H1 (cell line): ENCODE data around the gene PTDSS2. TPM values are rescaled to one million over a fixed set of nuclear protein-coding genes. Genes with fewer than 3 reads are reported as not detected.

Source experiments
- CTCF ChIA-PET: fragments of 300-600 bp; sonication (Branson Sonifier 250); formaldehyde crosslinking; loops from one replicate; lab custom pipeline; 2021; ENCODE audit not compliant: partially characterized antibody; lab: Charles Lee
- POLR2A ChIA-PET: fragments of 300-600 bp; sonication (Branson Sonifier 250); formaldehyde crosslinking; loops from one replicate; lab custom pipeline; 2021; ENCODE audit warnings: inconsistent platforms; ENCODE audit not compliant: partially characterized antibody; lab: Charles Lee
- DNase-seq, 2 experiments: peaks; one replicate each; pipeline versions ENCODE4 v3.0.0 to v3.0.0-alpha.2; 2010 to 2022; ENCODE audit warnings: low spot score in 2 of 2, low read depth in 1 of 2, mixed read lengths in 1 of 2
- FAIRE-seq: peaks from 2 replicates; lab custom pipeline; 2011; peaks lifted over from hg19 to GRCh38; lab: Jason Lieb, UNC
- H2AFZ ChIP-seq: 2 replicates; pipeline ENCODE4 v1.8.1; 2012; ENCODE audit warnings: low read length, inconsistent platforms
- H2AK5ac ChIP-seq: 2 replicates; pipeline ENCODE4 v1.6.1; 2013; ENCODE audit warnings: low read depth, low read length
- H2BK120ac ChIP-seq: replicated peaks from 2 replicates; pipeline ENCODE3; 2013; ENCODE audit warnings: low read depth, low read length, inconsistent platforms
- H2BK12ac ChIP-seq: 2 replicates; pipeline ENCODE4 v1.6.1; 2013; ENCODE audit warnings: low read depth, low read length
- H2BK15ac ChIP-seq: 2 replicates; pipeline ENCODE4 v1.6.1; 2013; ENCODE audit warnings: low read length
- H2BK20ac ChIP-seq: 2 replicates; pipeline ENCODE4 v1.6.1; 2013; ENCODE audit warnings: low read length
- H2BK5ac ChIP-seq: 2 replicates; pipeline ENCODE4 v1.6.1; 2013; ENCODE audit warnings: low read depth, low read length
- H3K14ac ChIP-seq: 2 replicates; pipeline ENCODE4 v1.6.1; 2013; ENCODE audit warnings: inconsistent platforms; ENCODE audit not compliant: insufficient read length
- H3K18ac ChIP-seq: 2 replicates; pipeline ENCODE4 v1.6.1; 2013; ENCODE audit warnings: low read length; ENCODE audit errors: extremely low read depth
- H3K23ac ChIP-seq: 2 replicates; pipeline ENCODE4 v1.6.1; 2013; ENCODE audit warnings: inconsistent platforms; ENCODE audit not compliant: insufficient read length
- H3K23me2 ChIP-seq: 2 replicates; pipeline ENCODE4 v1.6.1; 2013; ENCODE audit warnings: low read depth, low read length
- H3K27ac ChIP-seq: 2 replicates; pipeline ENCODE4 v1.6.1; 2011; ENCODE audit warnings: low read depth, low read length, inconsistent platforms
- H3K27me3 ChIP-seq, 4 experiments: replicated peaks in 1 of 4; 1 replicate in 1 of 4; 2 replicates in 3 of 4; pipeline versions ENCODE4 v1.6.1 to v1.8.1; 2011 to 2013; ENCODE audit warnings: low read length in 3 of 4, mild to moderate bottlenecking in 3 of 4, inconsistent platforms in 2 of 4, mixed read lengths in 2 of 4, moderate library complexity in 1 of 4; ENCODE audit not compliant: control insufficient read depth in 3 of 4, insufficient read depth in 3 of 4; ENCODE audit errors: extremely low read depth in 1 of 4
- H3K36me3 ChIP-seq, 4 experiments: 2 replicates each; pipeline versions ENCODE4 v1.6.1 to v1.8.1; 2011 to 2013; ENCODE audit warnings: mild to moderate bottlenecking in 4 of 4, low read length in 3 of 4, moderate library complexity in 2 of 4, control low read depth in 1 of 4, inconsistent platforms in 1 of 4; ENCODE audit not compliant: insufficient read depth in 4 of 4, control insufficient read depth in 2 of 4
- H3K4ac ChIP-seq: replicated peaks from 2 replicates; pipeline ENCODE3; 2013; ENCODE audit warnings: low read length, low read depth, mixed read lengths, inconsistent platforms; ENCODE audit not compliant: insufficient read length
- H3K4me1 ChIP-seq, 4 experiments: replicated peaks in 1 of 4; 1 replicate in 1 of 4; 2 replicates in 3 of 4; pipeline versions ENCODE4 v1.6.1 to v1.8.1; 2011 to 2013; ENCODE audit warnings: low read length in 3 of 4, inconsistent platforms in 2 of 4, mixed read lengths in 1 of 4; ENCODE audit not compliant: insufficient read depth in 4 of 4, control insufficient read depth in 3 of 4
- H3K4me2 ChIP-seq, 2 experiments: 2 replicates each; pipeline versions ENCODE4 v1.6.1 to v1.8.1; 2011 to 2013; ENCODE audit warnings: low read depth in 2 of 2, low read length in 2 of 2, control low read depth in 1 of 2, inconsistent platforms in 1 of 2, mild to moderate bottlenecking in 1 of 2; ENCODE audit not compliant: insufficient read depth in 1 of 2
- H3K4me3 ChIP-seq, 4 experiments: fragments of 200-600, 300-600 bp in 1 of 4; sonication (generic), shearing (Covaris generic), sonication (Bioruptor Twin) in 1 of 4; 2 replicates each; pipeline versions ENCODE4 v1.5.1 to v1.8.1; 2011 to 2016; ENCODE audit warnings: low read length in 4 of 4, low read depth in 3 of 4, control low read depth in 2 of 4, inconsistent platforms in 2 of 4, mild to moderate bottlenecking in 2 of 4, mixed read lengths in 1 of 4, moderate library complexity in 1 of 4; ENCODE audit not compliant: insufficient read depth in 2 of 4; ENCODE audit errors: extremely low read depth in 1 of 4
- H3K56ac ChIP-seq: replicated peaks from 2 replicates; pipeline ENCODE3; 2013; ENCODE audit warnings: low read depth, mild to moderate bottlenecking, mixed read lengths, low read length, inconsistent platforms; ENCODE audit not compliant: insufficient read length
- H3K79me1 ChIP-seq: 2 replicates; pipeline ENCODE4 v1.6.1; 2013; ENCODE audit warnings: low read depth, low read length, control low read depth
- H3K79me2 ChIP-seq, 2 experiments: 2 replicates each; pipeline versions ENCODE4 v1.6.1 to v1.8.1; 2012 to 2013; ENCODE audit warnings: low read length in 2 of 2, mild to moderate bottlenecking in 2 of 2, inconsistent platforms in 1 of 2; ENCODE audit not compliant: insufficient read depth in 2 of 2, control insufficient read depth in 1 of 2
- H3K9ac ChIP-seq, 4 experiments: replicated peaks in 1 of 4; 1 replicate in 1 of 4; 2 replicates in 3 of 4; pipeline versions ENCODE4 v1.6.1 to v1.8.1; 2011 to 2013; ENCODE audit warnings: low read depth in 3 of 4, low read length in 3 of 4, control low read depth in 2 of 4, mild to moderate bottlenecking in 2 of 4, moderate library complexity in 2 of 4, inconsistent platforms in 1 of 4; ENCODE audit errors: extremely low read depth in 1 of 4
- H3K9me3 ChIP-seq, 2 experiments: 2 replicates each; pipeline versions ENCODE4 v1.6.1 to v1.8.1; 2012 to 2013; ENCODE audit warnings: mild to moderate bottlenecking in 2 of 2, moderate library complexity in 2 of 2, control low read depth in 1 of 2, inconsistent platforms in 1 of 2, low read depth in 1 of 2, low read length in 1 of 2, mixed read lengths in 1 of 2; ENCODE audit not compliant: insufficient read depth in 2 of 2
- H4K20me1 ChIP-seq, 2 experiments: replicated peaks in 1 of 2; 2 replicates each; pipeline versions ENCODE3 to v1.8.1; 2011 to 2013; ENCODE audit warnings: inconsistent platforms in 2 of 2, low read length in 2 of 2, mild to moderate bottlenecking in 1 of 2; ENCODE audit not compliant: insufficient read depth in 2 of 2, control insufficient read depth in 1 of 2
- H4K5ac ChIP-seq: 2 replicates; pipeline ENCODE4 v1.6.1; 2013; ENCODE audit warnings: low read length, low read depth, mixed read lengths, inconsistent platforms; ENCODE audit not compliant: insufficient read length
- H4K8ac ChIP-seq: 2 replicates; pipeline ENCODE4 v1.8.0; 2013; ENCODE audit warnings: mild to moderate bottlenecking, moderate library complexity, low read length, inconsistent platforms; ENCODE audit not compliant: insufficient read depth; ENCODE audit errors: extremely low read depth
- H4K91ac ChIP-seq: replicated peaks from 2 replicates; pipeline ENCODE3; 2013; ENCODE audit warnings: low read length, mixed read lengths, inconsistent platforms; ENCODE audit not compliant: insufficient read length
- WGBS, 2 experiments: shearing (Covaris generic) in 1 of 2; methylation state at CpG; one replicate each; pipeline versions ENCODE4 v1.1.6 to v1.1.7; 2013 to 2015; ENCODE audit warnings: low lambda C conversion rate in 2 of 2, mixed read lengths in 2 of 2, inconsistent platforms in 1 of 2, low coverage in 1 of 2, missing lambda C conversion rate in 1 of 2; ENCODE audit not compliant: insufficient replicate concordance in 2 of 2, insufficient coverage in 1 of 2, insufficient read length in 1 of 2; ENCODE audit errors: extremely low coverage in 1 of 2, missing lambda C conversion rate in 1 of 2; 5-methylcytosine and 5-hydroxymethylcytosine counted together
- polyA plus RNA-seq, 7 experiments: library from polyadenylated mRNA; depleted of rRNA in 3 of 7; stranded (reverse) in 5 of 7; unstranded in 2 of 7; fragments of >200 nt in 5 of 7; fragments of 200-250 nt in 2 of 7; gene quantifications; 1 replicate in 5 of 7; 2 replicates in 1 of 7; 4 replicates in 1 of 7; pipeline versions ENCODE4 v1.2.1 to v1.2.3, GENCODE V29; 2011 to 2013; ENCODE audit warnings: missing spikeins in 2 of 7, mixed read lengths in 2 of 7
- total RNA-seq: library from RNA; stranded (reverse); fragmentation: NEBNext Ultra II Directional; extraction: Animal tissue kit (Norgen Biotek cat#: 25700); gene quantifications from 2 replicates; pipeline ENCODE4 v1.2.1, GENCODE V29; 2021
- TF ChIP-seq, protein P1 (sequence below): IDR thresholded peaks from 2 replicates; pipeline ENCODE4 v1.6.1; 2011; ENCODE audit warnings: low read length, improper control_type of control experiment
- TF ChIP-seq, protein P2 (sequence below): IDR thresholded peaks from 2 replicates; pipeline ENCODE4 v1.6.1; 2011; ENCODE audit warnings: low read depth, mild to moderate bottlenecking, low read length; ENCODE audit not compliant: insufficient read depth

PTDSS2 gene
- total and polyA plus RNA-seq, 2 of the 8 experiments (the other 6 are each of a cell fraction or from before 2014, with no cell fraction given) = 48.7 to 68.2 TPM

DNA sequence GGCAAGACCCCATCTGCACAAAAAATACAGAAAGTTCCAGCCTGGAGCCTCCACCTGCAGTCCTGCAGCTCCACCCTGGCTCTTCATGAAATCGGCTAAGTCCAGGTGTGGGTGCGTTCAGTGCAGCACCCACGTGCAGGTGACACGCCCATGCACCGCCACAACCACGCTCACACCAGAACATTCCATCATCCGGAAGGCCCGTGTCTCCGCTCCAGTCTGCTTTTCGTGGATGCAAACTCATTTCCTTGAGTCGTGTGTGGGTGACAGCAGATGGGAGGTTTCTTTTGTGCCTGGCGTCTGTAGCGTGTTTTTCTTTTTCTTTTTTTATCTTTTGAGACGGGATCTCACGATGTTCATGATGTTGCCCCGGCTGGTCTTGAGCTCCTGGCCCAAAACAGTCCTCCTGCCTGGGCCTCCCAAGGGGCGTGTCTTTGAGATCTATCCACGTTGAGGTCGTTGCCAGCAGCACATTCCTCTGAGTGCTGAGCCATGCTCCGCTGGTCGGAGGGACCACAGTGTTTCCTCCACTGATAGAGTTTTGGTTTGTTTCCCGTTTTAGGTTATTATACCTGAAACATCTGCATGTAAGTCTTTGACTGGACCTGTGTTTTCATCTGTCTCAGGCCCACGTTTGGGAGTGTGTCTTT, 7.2 kb downstream of the PTDSS2 start:
- Histone ChIP-seq H3K27ac (peak overlapping the region; percentile 2; the same call in 1 of the 2 replicates), H3K23me2 (no peaks in the 10 kb centered on the region), H2BK15ac (peak overlapping the region; percentile 78; the same call in 1 of the 2 replicates), H2BK5ac (peak overlapping the region; percentile 82), H3K9me3 (no peaks in the 10 kb centered on the region), H3K79me1 (peaks cover 31% of the 10 kb centered on the region), H3K36me3 (peaks cover 8 to 25% (median 10%) of the 10 kb centered on the region in 4 experiments; a peak in 5 of 8 replicates), H3K56ac (no peak overlapping the region), H2BK12ac (peak overlapping the region; percentile 97; the same call in 1 of the 2 replicates), H2AK5ac (peak overlapping the region; percentile 49), H3K27me3 (no peaks in the 10 kb centered on the region), H2BK20ac (peak overlapping the region; percentile 28; the same call in 1 of the 2 replicates), H2AFZ (no peak overlapping the region), H3K4me1 (peaks cover 0 to 24% (median 3%) of the 10 kb centered on the region in 4 experiments; a peak in 4 of 7 replicates), H3K4me3 (no peak overlapping the region), H3K79me2 (peaks cover 13 to 70% of the 10 kb centered on the region in 2 experiments), H3K4me2 (no peak overlapping the region), H3K9ac (no peak overlapping the region), H3K23ac (no peak overlapping the region), H2BK120ac (no peak overlapping the region), H3K18ac (peak overlapping the region; percentile 64), H4K20me1 (peaks cover 6 to 27% of the 10 kb centered on the region in 2 experiments), H3K14ac (no peak overlapping the region), H3K4ac (no peak overlapping the region), H4K8ac (peak overlapping the region; percentile 29; the same call in 1 of the 2 replicates), H4K91ac (peak overlapping the region; percentile 72), H4K5ac (peak overlapping the region; percentile 12)
- ChIA-PET POLR2A (interaction anchor here (1.2 kb wide), 1 partner anchor 9 kb away, joined by 3 read pairs; no protein-coding TSS in a partner anchor), CTCF (interaction anchor here (1.3 kb wide), 1 partner anchor 67 kb away, joined by 3 read pairs; no protein-coding TSS in a partner anchor)
- WGBS, 2 experiments = 94% methylated on average over 22 of the region's 23 CpGs; no CpG with 5 or more reads in 1 of the 2 experiments
- FAIRE-seq = peak; percentile 7
- TF ChIP-seq, protein P1, sequence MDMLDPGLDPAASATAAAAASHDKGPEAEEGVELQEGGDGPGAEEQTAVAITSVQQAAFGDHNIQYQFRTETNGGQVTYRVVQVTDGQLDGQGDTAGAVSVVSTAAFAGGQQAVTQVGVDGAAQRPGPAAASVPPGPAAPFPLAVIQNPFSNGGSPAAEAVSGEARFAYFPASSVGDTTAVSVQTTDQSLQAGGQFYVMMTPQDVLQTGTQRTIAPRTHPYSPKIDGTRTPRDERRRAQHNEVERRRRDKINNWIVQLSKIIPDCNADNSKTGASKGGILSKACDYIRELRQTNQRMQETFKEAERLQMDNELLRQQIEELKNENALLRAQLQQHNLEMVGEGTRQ = no peak
- TF ChIP-seq, protein P2, sequence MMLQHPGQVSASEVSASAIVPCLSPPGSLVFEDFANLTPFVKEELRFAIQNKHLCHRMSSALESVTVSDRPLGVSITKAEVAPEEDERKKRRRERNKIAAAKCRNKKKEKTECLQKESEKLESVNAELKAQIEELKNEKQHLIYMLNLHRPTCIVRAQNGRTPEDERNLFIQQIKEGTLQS = no peak
- no peak for DNase-seq
